Heart left ventricle (tissue), 16 donors: ENCODE measurements around the gene OLFM2. TPM values are rescaled to one million over a fixed set of nuclear protein-coding genes. Genes with fewer than 3 reads are reported as not detected.

Experiments used
- ATAC-seq, 4 donors: fragments of 200-7000 bp; cut with Tn5 transposase; one replicate each; pipeline ENCODE4 v1.9.1; 2020 to 2022; ENCODE audit warnings: moderate library complexity in 4 of 4, mild to moderate bottlenecking in 3 of 4, moderate number of reproducible peaks in 1 of 4
- DNase-seq, 5 donors: peaks; one replicate each; pipeline ENCODE4 v3.0.0-alpha.2; 2020
- H3K27ac ChIP-seq, 12 donors: fragments of 200-600 bp; sonication (generic) in 4 of 12; one replicate each; pipeline versions ENCODE4 v1.5.0 to v1.8.0; 2016 to 2022; ENCODE audit warnings: mild to moderate bottlenecking in 2 of 12
- H3K27me3 ChIP-seq, 9 donors: fragments of 200-600 bp; sonication (generic) in 2 of 9; one replicate each; pipeline versions ENCODE4 v1.5.1 to v1.8.0; 2016 to 2022; ENCODE audit warnings: mild to moderate bottlenecking in 3 of 9
- H3K36me3 ChIP-seq, 9 donors: fragments of 200-600 bp; sonication (generic) in 2 of 9; one replicate each; pipeline versions ENCODE4 v1.5.0 to v1.8.0; 2018 to 2022; ENCODE audit warnings: mild to moderate bottlenecking in 2 of 9
- H3K4me1 ChIP-seq, 12 donors: fragments of 200-600 bp; sonication (generic) in 4 of 12; one replicate each; pipeline versions ENCODE4 v1.5.0 to v1.8.0; 2016 to 2022; ENCODE audit warnings: mild to moderate bottlenecking in 3 of 12
- H3K4me3 ChIP-seq, 12 donors: fragments of 200-600 bp; sonication (generic) in 4 of 12; one replicate each; pipeline versions ENCODE4 v1.5.0 to v1.8.0; 2017 to 2022; ENCODE audit warnings: mild to moderate bottlenecking in 9 of 12, moderate library complexity in 4 of 12
- H3K9me3 ChIP-seq, 12 donors: fragments of 200-600 bp; sonication (generic) in 4 of 12; one replicate each; pipeline versions ENCODE4 v1.5.0 to v1.8.0; 2016 to 2022; ENCODE audit warnings: mild to moderate bottlenecking in 1 of 12
- POLR2A ChIP-seq, 2 donors: fragments of 450-650 bp; IDR thresholded peaks; one replicate each; pipeline ENCODE4 v1.6.1; 2017; ENCODE audit warnings: antibody characterized with exemption in 2 of 2, mild to moderate bottlenecking in 2 of 2, moderate library complexity in 2 of 2
- WGBS, 4 donors: extraction: QIAGEN DNeasy Blood & Tissue Kit in 2 of 4; methylation state at CpG; one replicate each; pipeline versions ENCODE4 v1.1.5 to v1.1.7; 2013 to 2018; 5-methylcytosine and 5-hydroxymethylcytosine counted together
- intact Hi-C, 10 donors: fragments of 100-400 bp; cut with DNase I; formaldehyde crosslinking; loops; one replicate each; pipeline versions ENCODE4 v1.11.1 to v1.14.2; 2022
- polyA plus RNA-seq, 2 donors: library from polyadenylated mRNA; stranded (reverse); fragments of 200-250 nt; gene quantifications; one replicate each; pipeline ENCODE4 v1.2.3, GENCODE V29; 2013
- total RNA-seq, 9 donors: library from RNA; depleted of rRNA in 2 of 9; stranded (reverse); fragments of >200 nt in 2 of 9; fragmentation: NEBNext Ultra II Directional in 3 of 9; extraction: Animal tissue kit (Norgen Biotek cat#: 25700) in 3 of 9; gene quantifications; one replicate each; pipeline versions ENCODE4 v1.1.0 to v1.2.4, GENCODE V29; 2016 to 2023
- TF ChIP-seq, protein P1 (sequence below), 12 donors: fragments of 200-600 bp; sonication (generic) in 4 of 12; IDR thresholded peaks; one replicate each; pipeline versions ENCODE4 v1.5.0 to v1.8.0; 2018 to 2022; ENCODE audit warnings: antibody characterized with exemption in 12 of 12, mild to moderate bottlenecking in 5 of 12
- donor health status: ischemic (EF 13 %, LVEDD 7.1; RV severe dilation, severe dysfunction).
- donor health status: healthy with polysubstance abuse.
- donor health status: DM: no; HTN: yes; CAD: no.
- donor health status: DM: no; HTN: no; CAD: no.
- donor health status: ischemic (EF 25% LVEDD 6.9; RV normal size, moderate dysfunction).
- donor health status: ischemic (EF 25% LVEDD 5.7; RV mildly dilated, moderate dysfunction).
- donor health status: healthy.
- donor health status: DM: yes; HTN: yes; CAD: no.
- donor health status: ischemic (EF 35%, LVEDD 5.7; RV mildly dilated, moderate dysfunction).
- donor health status: nonischemic (EF 11% LVEDD 7.7; RV severe dilation, severe dysfunction).
- donor health status: DM: yes; HTN: yes; CAD: no.
- donor health status: PGD.
- donor health status: ischemic (EF 29% LVEDD 5.4; RV normal size, mild dysfunction).
- donor health status: nonischemic (EF 23%, LVEDD 6.1; RV moderate dilation, normal function).

Gene OLFM2
- total and polyA plus RNA-seq, 11 donors, result 0.67 to 4.6 (median 2.4) TPM

DNA sequence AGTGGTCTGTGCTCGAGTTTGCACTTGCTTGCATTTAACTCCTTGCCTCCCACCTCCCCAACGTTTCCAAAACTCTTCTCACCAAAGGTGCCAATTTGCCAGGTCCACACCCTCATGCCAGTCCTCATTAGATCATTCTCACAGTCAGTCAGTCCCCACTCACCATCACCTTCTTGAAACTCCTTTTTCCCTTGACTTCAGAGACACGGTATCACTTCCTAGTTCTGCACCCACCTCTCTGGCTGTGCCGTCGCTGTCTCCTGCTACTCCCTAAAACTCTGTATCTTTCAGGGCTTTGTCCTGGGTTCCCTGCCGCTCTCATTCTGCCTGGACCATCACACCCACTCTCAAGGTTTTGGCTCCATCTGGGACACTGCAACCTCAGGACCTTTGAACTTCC is 19.6 kb downstream of the OLFM2 start:
- no peak for DNase-seq
- H3K27ac ChIP-seq, result no peak overlapping the region
- WGBS, 4 donors, result 42 to 48% (median 45%) methylated on average over 6 of the region's 6 CpGs
- H3K4me3 ChIP-seq, result no peak overlapping the region
- intact Hi-C loops, result no loop called here
- H3K9me3 ChIP-seq, result no peaks in the 10 kb centered on the region
- peaks cover 12 to 42% (median 30%) of the 10 kb centered on the region in 9 donors for H3K27me3 ChIP-seq
- no peaks in the 10 kb centered on the region for H3K36me3 ChIP-seq
- TF ChIP-seq, protein P1, sequence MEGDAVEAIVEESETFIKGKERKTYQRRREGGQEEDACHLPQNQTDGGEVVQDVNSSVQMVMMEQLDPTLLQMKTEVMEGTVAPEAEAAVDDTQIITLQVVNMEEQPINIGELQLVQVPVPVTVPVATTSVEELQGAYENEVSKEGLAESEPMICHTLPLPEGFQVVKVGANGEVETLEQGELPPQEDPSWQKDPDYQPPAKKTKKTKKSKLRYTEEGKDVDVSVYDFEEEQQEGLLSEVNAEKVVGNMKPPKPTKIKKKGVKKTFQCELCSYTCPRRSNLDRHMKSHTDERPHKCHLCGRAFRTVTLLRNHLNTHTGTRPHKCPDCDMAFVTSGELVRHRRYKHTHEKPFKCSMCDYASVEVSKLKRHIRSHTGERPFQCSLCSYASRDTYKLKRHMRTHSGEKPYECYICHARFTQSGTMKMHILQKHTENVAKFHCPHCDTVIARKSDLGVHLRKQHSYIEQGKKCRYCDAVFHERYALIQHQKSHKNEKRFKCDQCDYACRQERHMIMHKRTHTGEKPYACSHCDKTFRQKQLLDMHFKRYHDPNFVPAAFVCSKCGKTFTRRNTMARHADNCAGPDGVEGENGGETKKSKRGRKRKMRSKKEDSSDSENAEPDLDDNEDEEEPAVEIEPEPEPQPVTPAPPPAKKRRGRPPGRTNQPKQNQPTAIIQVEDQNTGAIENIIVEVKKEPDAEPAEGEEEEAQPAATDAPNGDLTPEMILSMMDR (IDR thresholded peaks at IDR 0.05), result no peak
- no peak for TF ChIP-seq POLR2A (IDR thresholded peaks at IDR 0.05)
- ATAC-seq, result no peak
- peaks cover 0 to 21% (median 11%) of the 10 kb centered on the region in 12 donors for H3K4me1 ChIP-seq

GRCh38 chr19:9914315-9915207 is 21.8 kb downstream of the OLFM2 start:
- Histone ChIP-seq H3K4me3 (peak overlapping the region; percentile 32 to 60 (median 48)), H3K9me3 (no peaks in the 10 kb centered on the region), H3K27me3 (peaks cover 12 to 60% (median 32%) of the 10 kb centered on the region in 9 donors), H3K4me1 (peaks cover 0 to 21% (median 11%) of the 10 kb centered on the region in 12 donors), H3K36me3 (no peaks in the 10 kb centered on the region), H3K27ac (no peak overlapping the region)
- 1 to 9% (median 1%) methylated on average over 7 to 65 of the region's 65 CpGs for WGBS, 4 donors
- ATAC-seq, result peak in 3 of 4 donors; percentile 65 to 87 (median 80)
- TF ChIP-seq, protein P1 (IDR thresholded peaks at IDR 0.05), result peak; percentile 14 to 63 (median 44)
- TF ChIP-seq POLR2A (IDR thresholded peaks at IDR 0.05), result peak in 1 of 2 donors; percentile 26
- intact Hi-C loops, result no loop called here
- peak; percentile 65 to 85 (median 75) for DNase-seq

- Histone ChIP-seq H3K27me3 (peaks cover 12 to 63% (median 32%) of the 10 kb centered on the region in 9 donors), H3K36me3 (no peaks in the 10 kb centered on the region), H3K27ac (no peak overlapping the region), H3K4me1 (peaks cover 0 to 21% (median 11%) of the 10 kb centered on the region in 12 donors), H3K4me3 (peak overlapping the region; percentile 32 to 60 (median 48)), H3K9me3 (no peaks in the 10 kb centered on the region)
- DNase-seq, result peak in 1 of 5 donors; percentile 24
- intact Hi-C loops, result no loop called here
- WGBS, 4 donors, result 0 to 1% (median 0%) methylated on average over 1 to 27 of the region's 27 CpGs
- peak in 1 of 4 donors; percentile 12 for ATAC-seq
- TF ChIP-seq POLR2A (IDR thresholded peaks at IDR 0.05), result no peak
- TF ChIP-seq, protein P1 (IDR thresholded peaks at IDR 0.05), result no peak
Measured at GRCh38 chr19:9914001-9914314, 22.4 kb downstream of the OLFM2 start.

DNA sequence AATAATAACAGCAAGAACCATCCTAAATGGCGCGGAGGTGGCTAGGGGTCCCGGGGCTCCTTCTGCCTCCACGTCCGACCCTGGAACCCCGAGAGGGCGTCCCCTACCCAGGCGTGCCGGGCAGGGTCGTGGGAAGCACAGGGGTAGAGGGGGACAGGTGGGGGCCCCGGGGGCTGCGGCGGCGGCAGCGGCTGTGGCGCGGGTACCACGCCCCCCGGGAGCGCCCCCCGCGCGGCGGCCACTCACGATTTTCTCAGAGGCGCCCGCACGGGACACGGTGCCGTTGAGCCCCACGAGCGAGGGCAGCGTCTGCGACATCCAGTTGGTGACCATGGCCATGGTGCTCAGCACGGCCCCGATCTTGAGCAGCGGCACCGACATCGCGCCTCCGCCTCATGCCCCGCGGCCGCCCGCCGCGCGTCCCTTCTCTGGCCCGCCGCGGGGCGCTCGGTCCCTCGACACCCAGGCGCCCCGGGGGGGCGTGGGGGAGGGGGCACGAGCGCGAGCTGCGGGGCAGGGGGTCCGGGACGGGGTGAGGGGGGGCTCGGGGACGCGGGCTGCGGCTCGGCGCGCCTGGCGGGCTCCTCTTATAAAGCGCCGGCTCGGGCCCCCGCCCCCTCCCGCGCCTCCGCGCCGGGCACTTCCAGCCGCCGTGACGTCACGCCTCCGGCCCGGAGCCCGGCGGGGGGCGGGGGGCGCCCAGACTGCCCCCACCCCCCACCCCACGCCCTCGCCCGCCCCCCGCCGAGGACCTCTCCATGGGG is 22.9 kb downstream of the OLFM2 start:
- H3K4me3 ChIP-seq, result peak overlapping the region; percentile 32 to 60 (median 48)
- TF ChIP-seq, protein P1 (IDR thresholded peaks at IDR 0.05), result no peak
- TF ChIP-seq POLR2A (IDR thresholded peaks at IDR 0.05), result no peak
- intact Hi-C loops, result no loop called here
- peaks cover 0 to 21% (median 11%) of the 10 kb centered on the region in 12 donors for H3K4me1 ChIP-seq
- H3K27ac ChIP-seq, result no peak overlapping the region
- WGBS, 4 donors, result 0 to 2% (median 1%) methylated on average over 2 to 92 of the region's 95 CpGs
- peak in 1 of 4 donors; percentile 41 for ATAC-seq
- peak in 1 of 5 donors; percentile 36 for DNase-seq
- no peaks in the 10 kb centered on the region for H3K36me3 ChIP-seq
- no peaks in the 10 kb centered on the region for H3K9me3 ChIP-seq
- peaks cover 12 to 63% (median 32%) of the 10 kb centered on the region in 9 donors for H3K27me3 ChIP-seq
